ENCODE results near the gene PRKG1.
A peak's percentile ranks its signal among the peaks of the same experiment; 100 is the strongest.

PRKG1 gene

GRCh38 chr10:51918440-51918839 lies 844.2 kb downstream of the PRKG1 start:
- no peak for DNase-seq

- DNase-seq: no peak
These were observed 844.6 kb downstream of the PRKG1 start for GRCh38 chr10:51918884-51919325.

GRCh38 chr10:51920672-51921071 lies 846.4 kb downstream of the PRKG1 start:
- DNase-seq: no peak

DNA sequence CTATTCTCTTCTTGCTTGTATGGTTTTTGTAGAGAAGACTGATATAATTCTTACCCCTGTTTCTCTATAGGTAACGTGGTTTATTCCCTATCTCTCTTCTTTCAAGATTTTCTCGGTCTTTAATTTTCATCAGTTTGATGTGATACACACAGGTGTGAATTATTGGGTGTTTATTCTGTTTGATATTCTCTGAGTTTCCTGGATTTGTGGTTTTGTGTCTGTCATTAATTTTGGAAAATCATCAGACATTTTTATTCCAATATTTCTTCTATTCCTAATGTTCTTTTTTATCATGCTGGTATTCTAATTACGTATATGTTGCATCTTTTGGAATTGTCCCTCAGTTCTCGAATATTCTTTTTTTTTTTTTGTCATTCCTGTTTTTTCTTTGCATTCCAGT lies 850.1 kb downstream of the PRKG1 start:
- DNase-seq: no peak

DNA sequence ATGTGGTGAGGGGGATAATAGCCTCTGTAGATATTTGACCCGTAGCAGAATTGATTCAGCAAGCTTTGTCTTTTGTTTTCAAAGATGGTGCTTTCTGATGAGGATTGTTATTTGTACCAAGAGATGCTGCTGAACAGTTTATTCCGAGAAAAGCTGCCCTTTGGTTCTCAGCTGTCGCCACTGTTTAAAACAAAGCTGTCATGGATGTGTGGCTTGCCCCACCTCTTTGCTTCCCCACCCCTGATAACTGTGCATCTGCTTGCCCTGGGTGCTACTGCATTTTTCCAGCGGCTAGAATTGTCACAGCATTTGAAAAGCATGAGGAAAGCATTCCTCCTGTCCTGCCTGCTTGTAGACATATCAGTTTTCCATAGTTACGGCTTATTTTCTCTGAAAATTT lies 852.0 kb downstream of the PRKG1 start:
- DNase-seq: no peak

- DNase-seq: no peak
These were observed 853.9 kb downstream of the PRKG1 start for GRCh38 chr10:51928162-51928561.

DNA sequence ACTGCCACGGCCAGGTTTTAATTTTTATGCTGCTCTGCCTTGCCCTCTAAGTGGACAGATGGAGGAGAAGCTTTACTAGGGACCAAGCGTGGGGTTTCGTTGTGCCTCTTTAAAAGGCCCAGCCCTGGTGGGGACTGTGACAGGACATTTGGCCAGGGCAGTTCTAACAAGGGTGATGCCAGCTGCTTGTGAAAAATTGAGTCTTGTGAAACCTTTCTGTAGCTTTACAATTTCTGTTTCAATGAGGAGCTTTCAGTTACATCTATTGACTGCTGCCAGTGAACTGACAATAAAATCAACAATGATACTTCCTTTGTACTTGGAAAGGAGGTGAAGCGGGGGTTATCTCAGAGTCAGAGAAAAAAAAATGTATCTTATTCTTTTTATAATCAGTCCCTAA lies 858.2 kb downstream of the PRKG1 start:
- DNase-seq: no peak

DNA sequence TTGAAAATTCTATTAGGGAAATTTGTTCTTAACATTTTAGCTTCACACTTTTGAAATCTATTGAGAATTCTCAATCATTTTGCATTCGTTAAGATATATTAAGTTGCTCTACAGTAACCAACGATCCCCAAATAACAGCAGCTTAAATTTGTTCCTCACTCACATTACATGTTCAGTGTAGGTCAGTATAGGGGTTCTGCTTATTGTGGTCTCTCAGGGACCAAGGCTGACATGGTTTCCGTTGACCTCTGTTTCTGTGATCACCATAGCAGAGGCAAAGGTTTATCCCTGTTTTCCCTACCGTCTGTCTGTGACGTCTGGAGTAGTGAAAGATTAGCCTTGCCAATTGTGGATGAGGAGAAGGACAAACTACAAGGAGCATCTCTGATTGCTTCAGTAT lies 860.1 kb downstream of the PRKG1 start:
- DNase-seq: no peak

DNA sequence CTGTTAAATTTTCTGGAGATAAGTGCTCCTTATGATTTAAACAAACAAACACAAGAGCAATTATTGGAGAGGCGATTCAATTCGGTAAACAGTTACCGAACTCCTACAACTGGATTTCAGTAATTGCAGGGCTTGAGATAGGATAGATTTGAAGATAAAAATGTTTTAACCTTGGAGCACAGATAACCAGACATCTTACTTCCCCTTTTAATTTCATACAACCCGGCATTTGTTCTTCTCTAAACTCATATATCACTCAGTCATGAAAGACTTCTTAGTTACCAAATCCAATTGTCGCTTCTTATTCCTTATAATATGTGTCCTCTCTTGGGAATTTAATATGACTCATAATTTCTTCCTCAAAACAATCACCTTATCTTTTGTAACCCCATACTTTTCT lies 861.1 kb downstream of the PRKG1 start:
- no peak for DNase-seq

DNA sequence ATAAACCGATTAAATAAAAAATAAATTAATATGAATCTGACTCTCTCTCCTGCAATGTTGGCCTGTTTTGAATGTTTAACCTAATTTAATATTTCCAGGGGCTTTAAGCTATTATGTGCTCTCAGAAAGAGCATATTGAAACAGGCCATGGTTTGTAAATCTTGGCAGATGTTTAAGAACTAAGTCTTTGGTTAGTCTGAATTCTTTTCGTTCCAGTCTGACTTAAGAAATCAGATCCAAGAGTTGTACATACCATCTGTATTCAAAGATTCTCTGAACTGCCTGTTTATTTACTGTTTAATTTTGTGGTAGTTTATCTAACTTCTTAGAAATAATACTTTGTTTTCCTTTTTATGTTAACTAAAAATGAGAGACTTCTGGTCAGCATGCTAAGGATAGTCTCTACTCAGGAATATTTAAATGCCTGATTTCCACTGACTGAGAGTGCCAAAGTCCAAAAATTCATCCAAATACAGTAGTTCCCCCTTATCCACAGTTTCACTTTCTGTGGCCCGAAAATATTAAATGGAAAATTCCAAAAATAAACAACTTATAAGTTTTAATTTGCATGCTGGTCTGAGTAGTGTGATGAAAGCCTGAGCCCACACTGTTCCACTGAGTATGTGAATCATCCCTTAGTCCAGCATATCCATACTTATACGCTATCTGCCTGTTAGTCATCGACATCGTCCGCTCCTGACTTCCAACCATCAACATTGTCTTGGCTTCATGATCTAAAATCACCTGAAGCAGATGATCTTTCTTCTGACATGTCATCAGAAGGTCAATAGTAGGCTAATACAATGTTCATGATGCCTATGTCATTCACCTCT lies 863.2 kb downstream of the PRKG1 start:
- peak; percentile 83 for DNase-seq

- no peak for DNase-seq
These were observed 876.2 kb downstream of the PRKG1 start for GRCh38 chr10:51950371-51950995.

DNA sequence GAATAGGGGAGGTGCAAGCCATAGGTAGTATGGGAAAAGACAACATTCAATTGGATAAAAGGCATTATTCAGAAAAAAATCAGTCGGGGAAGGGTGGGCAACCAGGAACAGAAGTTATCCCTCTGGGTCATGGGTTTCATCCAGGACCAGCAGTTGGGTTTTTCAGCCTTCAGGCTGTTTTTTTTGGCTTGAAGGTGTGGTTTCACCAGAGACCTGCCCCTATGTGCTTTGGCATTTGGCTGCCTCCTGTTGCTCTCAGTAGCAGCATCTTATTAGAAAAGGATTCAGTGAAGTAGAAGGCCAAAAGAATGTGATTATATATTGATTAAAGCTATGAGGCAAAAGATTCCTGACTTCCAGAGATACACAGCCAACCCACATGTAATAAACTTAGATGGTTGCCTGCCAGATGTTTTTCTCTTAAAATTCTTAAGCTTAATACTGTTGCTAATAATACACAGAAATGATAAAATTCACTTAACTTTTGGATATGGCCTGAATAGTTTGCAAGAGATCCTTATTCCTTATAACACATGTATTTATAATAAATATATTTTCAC lies 876.8 kb downstream of the PRKG1 start:
- no peak for DNase-seq

DNA sequence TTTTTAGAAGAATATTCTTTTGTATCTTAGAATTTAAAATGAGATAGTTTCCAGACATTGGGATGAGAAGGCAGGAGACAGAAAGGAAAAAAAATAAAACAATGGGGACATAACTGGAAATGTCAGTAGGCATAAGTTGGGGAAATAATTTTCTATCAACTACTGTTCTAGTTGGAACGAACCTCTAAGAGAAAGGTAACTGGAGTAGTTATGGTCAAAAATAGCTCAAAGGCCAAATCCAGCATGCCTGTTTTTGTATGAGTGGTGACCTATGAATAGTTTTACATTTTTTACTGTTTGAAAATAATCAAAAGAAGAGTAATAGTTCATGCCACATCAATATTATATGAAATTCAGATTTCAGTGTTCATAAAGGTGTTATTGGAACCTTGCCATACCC lies 877.3 kb downstream of the PRKG1 start:
- DNase-seq: no peak

- DNase-seq: no peak
These were observed 877.8 kb downstream of the PRKG1 start for GRCh38 chr10:51952056-51952455.

DNA sequence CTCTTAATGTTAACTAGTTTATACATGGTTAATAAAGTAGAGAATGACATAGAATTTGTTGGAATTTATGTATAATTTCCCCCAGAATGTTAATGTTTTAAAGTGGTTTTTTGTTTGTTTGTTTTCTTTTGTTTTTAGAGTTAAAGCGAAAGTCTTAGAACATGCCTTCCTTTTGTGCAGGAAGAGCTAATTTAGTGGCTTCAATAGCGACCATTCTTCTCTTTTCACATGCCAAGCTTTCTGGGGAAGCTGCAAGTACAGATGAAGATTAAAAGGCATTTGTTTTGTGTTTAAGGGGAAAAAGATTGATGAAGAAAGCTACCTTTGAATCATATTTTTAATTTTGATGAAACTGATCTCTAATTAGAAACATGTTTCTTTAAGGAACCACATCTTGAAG lies 881.4 kb downstream of the PRKG1 start:
- DNase-seq: no peak

GRCh38 chr10:51956822-51957221 lies 882.5 kb downstream of the PRKG1 start:
- DNase-seq: no peak

GRCh38 chr10:51960494-51960895 lies 886.2 kb downstream of the PRKG1 start:
- DNase-seq: peak; percentile 56

DNA sequence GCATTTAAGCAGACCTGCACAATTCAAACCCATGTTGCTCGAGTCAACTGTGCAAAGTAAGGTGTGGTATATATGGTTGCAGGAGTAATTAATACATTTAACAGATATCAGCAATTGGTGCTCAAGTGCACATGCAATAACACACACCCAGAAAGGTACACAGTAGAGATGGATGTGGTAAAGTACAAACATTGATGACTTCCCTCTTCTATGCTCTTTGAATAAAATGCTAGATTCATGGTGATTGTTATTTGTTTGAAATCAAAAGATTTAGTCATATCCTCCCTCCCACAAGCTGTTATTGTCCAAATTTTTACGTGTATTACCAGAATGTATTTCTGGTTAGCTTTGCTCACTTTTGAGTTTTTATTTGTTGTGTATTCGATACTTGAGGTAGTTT lies 887.1 kb downstream of the PRKG1 start:
- DNase-seq: no peak

- peak; percentile 11 for DNase-seq
These were observed 890.3 kb downstream of the PRKG1 start for GRCh38 chr10:51964630-51965029.

- DNase-seq: no peak
These were observed 891.2 kb downstream of the PRKG1 start for GRCh38 chr10:51965451-51965850.

DNA sequence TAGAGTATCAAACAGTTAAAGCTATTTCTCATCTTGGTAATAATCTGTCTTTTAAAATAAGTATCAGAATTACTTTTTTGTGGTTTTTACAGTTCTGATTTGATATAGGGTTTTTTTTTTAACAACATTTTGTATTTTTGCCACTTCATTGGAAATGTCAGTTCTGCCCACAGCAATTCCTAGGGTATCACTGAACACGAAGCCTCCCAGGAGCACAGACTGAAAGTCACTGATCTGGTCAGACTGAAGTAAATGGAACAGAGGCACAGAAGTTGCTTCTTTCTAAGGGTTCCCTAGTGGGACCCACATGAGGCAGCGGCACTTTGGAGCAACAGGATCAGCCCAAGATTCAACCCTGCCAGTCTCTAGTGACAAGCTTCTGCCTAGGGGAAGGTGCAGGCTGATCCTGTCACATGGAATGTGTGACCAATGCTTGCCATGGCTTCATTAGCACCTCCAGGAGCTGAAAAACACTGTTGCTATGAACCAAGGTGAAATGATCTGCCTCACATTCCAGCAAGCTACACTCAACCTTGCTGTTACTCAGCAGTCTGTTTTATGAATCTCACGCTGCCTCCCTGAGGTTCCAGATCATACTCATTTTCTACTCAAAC lies 898.6 kb downstream of the PRKG1 start:
- no peak for DNase-seq

DNA sequence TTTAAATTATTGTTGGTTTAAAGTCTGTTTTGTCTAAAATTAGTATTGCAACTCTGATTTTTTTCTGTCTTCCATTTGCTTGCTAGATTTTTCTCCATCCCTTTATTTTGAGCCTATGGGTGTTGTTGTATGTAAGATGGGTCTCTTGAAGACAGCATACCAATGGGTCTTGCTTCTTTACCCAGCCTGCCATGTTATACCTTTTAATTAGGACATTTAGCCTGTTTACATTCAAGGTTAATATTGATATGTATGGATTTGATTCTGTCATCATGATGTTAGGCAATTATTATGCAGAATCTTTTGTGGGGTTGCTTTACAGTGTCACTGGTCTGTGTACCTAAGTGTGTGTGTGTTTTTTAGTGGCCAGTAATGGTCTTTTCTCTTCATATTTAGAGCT lies 906.5 kb downstream of the PRKG1 start:
- no peak for DNase-seq

DNA sequence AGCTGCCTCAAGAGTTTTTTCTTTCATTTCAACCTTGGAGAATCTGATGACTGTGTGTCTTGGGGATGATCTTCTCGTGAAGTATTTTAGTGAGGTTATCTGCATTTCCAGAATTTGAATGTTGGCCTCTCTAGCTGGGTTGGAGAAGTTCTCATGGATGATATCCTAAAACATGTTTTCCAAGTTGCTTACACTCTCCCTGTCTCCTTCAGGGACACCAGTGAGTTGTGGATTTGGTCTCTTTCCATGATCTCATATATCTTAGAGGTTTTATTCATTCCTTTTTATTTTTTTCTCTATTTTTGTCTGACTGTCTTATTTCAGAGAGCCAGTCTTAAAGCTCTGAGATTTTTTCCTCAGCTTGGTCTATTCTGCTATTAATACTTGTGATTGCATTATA lies 907.4 kb downstream of the PRKG1 start:
- no peak for DNase-seq

- DNase-seq: no peak
These were observed 909.2 kb downstream of the PRKG1 start for GRCh38 chr10:51983481-51983880.
